AG10803 (cell line): ENCODE results near the gene GJB6.

Experiments used
- DNase-seq: peaks from one replicate; pipeline ENCODE4 v3.0.0; 2010; ENCODE audit warnings: low read depth
- H3K4me3 ChIP-seq: 2 replicates; pipeline ENCODE4 v1.5.1; 2011; ENCODE audit warnings: mild to moderate bottlenecking, low read length, control low read depth
- TF ChIP-seq, protein P1 (sequence below): conservative IDR thresholded peaks from 2 replicates; pipeline ENCODE4 v1.5.1; 2011; ENCODE audit warnings: mild to moderate bottlenecking, low read length, control low read depth, inconsistent platforms

GJB6 gene

DNA sequence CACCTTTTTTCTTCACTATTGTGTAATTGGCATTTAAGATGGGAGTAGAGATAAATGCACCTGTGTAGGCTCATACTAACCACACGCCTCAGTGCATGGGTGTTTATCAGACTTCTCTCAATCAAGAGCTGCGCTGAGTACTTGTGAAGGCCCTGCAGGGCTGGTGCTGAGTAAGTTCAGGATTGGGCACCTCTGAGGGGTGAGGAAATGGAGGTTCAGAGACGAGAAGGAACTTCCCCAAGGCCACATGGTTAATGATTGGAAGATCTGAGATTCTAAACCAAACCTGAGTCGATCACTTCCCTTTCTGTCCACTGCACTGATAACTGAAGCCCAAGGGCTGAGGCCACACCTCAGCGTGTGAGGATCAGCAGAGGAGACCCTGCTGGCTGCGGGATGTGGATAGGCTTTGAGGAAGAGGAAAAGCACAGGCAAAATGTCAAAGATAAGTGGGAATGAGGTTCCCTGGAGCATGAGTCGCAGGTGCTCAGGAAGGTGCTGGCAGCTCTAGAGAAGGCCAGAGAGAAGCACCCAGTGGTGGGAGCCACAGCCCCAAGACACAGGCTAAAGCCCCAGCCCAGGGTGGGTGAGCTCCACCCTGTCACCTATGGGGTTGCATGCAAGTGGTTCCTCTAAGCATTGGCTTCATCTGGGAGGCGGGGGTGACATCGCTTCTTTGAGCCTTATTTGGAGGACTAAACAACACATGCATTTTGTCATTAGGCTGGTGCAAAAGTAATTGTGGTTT, 32.3 kb upstream of the GJB6 start:
- TF ChIP-seq, protein P1, sequence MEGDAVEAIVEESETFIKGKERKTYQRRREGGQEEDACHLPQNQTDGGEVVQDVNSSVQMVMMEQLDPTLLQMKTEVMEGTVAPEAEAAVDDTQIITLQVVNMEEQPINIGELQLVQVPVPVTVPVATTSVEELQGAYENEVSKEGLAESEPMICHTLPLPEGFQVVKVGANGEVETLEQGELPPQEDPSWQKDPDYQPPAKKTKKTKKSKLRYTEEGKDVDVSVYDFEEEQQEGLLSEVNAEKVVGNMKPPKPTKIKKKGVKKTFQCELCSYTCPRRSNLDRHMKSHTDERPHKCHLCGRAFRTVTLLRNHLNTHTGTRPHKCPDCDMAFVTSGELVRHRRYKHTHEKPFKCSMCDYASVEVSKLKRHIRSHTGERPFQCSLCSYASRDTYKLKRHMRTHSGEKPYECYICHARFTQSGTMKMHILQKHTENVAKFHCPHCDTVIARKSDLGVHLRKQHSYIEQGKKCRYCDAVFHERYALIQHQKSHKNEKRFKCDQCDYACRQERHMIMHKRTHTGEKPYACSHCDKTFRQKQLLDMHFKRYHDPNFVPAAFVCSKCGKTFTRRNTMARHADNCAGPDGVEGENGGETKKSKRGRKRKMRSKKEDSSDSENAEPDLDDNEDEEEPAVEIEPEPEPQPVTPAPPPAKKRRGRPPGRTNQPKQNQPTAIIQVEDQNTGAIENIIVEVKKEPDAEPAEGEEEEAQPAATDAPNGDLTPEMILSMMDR, result no peak
- DNase-seq, result no peak
- H3K4me3 ChIP-seq, result no peak overlapping the region

DNA sequence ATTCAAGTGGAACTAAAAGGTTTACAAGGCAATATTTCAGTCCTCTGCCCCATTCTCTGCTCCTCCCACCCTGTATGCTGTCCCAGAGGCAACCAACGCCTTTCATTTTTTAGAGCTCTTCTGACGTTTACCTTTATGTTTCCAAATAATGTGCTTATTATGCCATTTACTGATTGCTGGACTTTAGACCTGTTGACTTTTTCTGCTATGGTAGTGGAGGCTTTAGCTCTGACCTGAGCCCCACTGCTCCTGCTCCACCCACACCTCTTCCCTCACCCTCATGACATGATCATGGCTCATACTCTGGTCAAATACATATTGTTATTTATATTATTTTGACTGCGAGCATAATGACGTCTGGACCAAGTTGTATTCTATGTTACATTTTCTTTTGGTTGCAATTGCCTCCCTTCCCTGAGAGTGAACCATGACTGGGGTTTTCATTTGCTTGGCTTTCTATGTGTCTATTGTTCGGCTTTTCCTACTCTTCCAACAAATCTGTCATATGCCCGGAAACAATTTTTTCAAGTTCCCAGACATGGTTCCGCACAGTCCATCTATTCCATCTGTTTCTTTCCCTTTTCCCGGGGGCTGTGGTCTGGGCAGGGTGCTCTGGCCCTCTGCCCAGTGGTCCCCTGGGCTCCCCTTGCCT, 31.4 kb upstream of the GJB6 start:
- TF ChIP-seq, protein P1, result no peak
- DNase-seq, result no peak
- H3K4me3 ChIP-seq, result no peak overlapping the region

DNA sequence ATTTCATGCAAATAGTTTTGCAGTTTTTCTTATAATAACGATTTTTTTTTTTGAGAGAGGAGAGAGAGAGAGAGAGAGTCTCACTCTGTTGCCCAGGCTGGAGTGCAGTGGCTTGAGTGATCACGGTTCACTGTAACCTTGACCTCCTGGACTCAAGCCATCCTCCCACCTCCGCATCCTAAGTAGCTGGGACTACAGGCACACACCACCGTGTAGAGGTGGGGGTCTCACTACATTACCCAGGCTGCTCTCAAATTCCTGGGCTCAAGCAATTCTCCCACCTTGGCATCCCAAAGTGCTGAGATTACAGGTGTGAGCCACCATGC, 26.8 kb upstream of the GJB6 start:
- TF ChIP-seq, protein P1, result no peak
- no peak for DNase-seq
- no peak overlapping the region for H3K4me3 ChIP-seq

DNA sequence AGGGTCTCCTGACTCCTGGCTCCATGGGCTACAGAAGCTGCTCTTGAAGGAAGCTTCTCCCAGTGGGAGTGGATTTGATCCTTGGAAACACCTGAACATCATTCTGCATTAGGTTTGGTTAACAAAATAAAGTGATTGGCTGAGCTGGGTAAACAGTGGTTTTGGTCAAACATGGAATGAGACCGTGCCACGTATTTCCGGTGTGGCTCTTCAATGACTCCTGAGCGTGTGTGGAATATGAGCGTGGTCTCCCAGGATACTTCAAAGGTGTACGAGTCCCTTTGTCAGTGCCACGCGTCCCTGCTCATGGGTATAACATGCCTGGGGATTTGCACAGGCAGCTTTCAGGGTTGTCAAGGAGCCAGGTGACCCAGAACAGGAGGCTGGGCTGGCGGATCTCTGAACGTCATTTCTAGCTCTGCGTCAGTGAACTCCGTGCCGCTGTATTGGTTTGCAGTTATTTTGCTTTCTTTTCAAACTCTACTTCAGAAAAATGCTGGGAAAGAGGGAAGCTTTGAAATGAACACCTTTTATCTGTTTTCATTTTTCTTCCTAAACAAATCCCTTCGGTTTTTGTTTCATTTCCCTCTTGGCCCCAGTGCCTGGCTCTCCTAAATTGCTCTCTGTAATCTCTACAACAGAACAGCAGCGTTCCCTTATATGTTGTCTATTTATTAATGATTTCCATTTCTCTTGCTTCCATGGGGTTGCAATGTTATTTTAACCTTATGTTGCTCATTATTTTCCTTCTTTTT, 26.3 kb upstream of the GJB6 start:
- no peak for DNase-seq
- H3K4me3 ChIP-seq, result no peak overlapping the region
- TF ChIP-seq, protein P1, result no peak

DNA sequence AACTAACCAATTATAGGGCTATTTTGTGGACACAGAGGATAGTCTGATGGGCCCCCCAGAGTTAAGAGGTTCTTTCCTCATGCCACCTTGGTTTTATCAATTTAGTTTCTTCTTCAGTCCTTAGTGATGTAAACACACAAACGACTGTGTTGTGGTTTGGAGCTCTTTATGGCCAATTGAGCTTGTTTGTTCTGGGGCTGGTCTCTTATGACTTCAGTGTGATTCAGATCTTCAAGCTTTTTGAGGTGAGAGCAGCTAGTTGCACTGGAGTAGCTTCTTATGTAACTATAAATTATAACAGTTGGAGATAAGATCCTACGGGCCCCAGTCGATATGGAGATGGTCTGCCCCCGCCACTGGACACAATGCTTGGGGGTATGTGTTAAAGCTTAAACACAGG, 22.0 kb upstream of the GJB6 start:
- H3K4me3 ChIP-seq, result no peak overlapping the region
- no peak for DNase-seq
- TF ChIP-seq, protein P1, result no peak

DNA sequence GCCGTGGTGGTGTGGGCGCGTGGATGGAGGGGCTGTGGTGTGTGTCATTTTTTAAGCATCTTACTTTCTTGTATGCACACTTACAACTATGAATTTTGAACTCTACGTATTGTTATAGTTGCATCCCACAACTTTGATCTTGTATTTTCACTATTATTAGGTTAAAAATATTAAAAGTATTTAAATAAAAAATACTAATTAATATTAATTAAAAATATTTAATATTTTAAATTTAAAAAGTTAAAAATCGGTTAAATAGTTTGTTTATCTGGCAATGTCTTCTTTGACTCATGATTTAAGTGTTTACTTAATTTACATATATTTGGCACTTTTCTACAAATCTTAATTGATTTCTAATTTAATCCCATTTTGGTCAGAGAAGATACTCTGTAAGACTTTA, 17.8 kb upstream of the GJB6 start:
- TF ChIP-seq, protein P1, result no peak
- no peak for DNase-seq
- no peak overlapping the region for H3K4me3 ChIP-seq

DNA sequence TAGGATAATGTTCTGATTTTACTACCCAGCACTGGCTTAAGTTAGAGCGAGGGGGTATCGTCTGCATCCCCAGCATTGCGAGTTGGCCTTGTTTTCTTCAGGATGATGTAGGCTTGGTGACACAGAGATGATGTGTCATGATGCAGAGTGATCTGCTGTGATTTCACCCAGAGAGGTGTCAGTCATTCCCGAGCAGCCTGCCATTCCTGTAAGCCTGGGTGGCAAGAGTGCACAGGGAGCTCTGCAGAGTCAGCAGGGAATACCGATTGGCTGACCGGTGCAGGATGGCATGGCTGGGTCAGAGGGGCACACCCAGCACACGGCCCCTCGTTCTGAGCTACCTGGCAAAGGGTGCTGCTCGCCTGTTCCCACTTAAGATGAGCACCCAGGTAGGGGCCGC, 15.8 kb upstream of the GJB6 start:
- no peak overlapping the region for H3K4me3 ChIP-seq
- no peak for DNase-seq
- TF ChIP-seq, protein P1, result no peak
